GM19452 (cell line): Measurements from ENCODE around the gene CAPN9.
"Not testable (repeated sequence)": the region's sequence is repeated elsewhere in the genome, so short reads cannot be mapped to it uniquely, and the experiment has no call there.

Experiments
- ATAC-seq: cut with Tn5 transposase; IDR thresholded peaks from one replicate; pipeline ENCODE4 v1.9.1; 2021; ENCODE audit not compliant: unreplicated experiment

CAPN9 gene

DNA sequence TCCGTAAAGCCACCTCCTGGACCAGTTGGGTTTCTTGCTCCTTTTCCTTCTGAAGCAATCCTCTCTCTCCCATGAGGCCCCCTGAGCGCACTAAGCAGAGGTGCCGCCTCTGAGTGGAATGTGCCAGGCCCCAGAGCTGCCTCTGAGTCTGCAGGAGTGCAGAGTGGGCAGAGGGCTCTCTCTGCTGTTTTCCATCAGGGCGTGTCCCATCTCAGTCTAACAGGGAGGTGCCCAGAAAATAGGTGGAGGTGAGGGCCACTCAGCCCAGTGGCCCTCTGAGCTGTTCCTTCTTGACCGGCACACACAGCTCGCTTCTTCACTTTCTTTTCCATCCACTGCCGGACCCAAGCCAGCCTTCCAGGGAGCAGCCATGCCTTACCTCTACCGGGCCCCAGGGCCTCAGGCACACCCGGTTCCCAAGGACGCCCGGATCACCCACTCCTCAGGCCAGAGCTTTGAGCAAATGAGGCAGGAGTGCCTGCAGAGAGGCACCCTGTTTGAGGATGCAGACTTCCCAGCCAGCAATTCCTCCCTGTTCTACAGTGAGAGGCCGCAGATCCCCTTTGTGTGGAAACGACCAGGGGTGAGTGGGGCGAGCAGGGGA lies at the start of gene CAPN9:
CAPN9 (plus strand) TSS at position 262 of the 604 bp plus-strand sequence; CDS start at position 371, 109 bp downstream.
- no peak for ATAC-seq

GRCh38 chr1:230698130-230698529 lies 49.1 kb upstream of the CAPN9 start:
- ATAC-seq: no peak

- not testable (repeated sequence) for ATAC-seq
Observed at GRCh38 chr1:230698964-230699363, 48.2 kb upstream of the CAPN9 start.

GRCh38 chr1:230699716-230700115 lies 47.5 kb upstream of the CAPN9 start:
- no peak for ATAC-seq

- no peak for ATAC-seq
Observed at GRCh38 chr1:230700132-230700531, 47.1 kb upstream of the CAPN9 start.

- ATAC-seq: no peak
Observed at GRCh38 chr1:230701434-230701833, 45.8 kb upstream of the CAPN9 start.

DNA sequence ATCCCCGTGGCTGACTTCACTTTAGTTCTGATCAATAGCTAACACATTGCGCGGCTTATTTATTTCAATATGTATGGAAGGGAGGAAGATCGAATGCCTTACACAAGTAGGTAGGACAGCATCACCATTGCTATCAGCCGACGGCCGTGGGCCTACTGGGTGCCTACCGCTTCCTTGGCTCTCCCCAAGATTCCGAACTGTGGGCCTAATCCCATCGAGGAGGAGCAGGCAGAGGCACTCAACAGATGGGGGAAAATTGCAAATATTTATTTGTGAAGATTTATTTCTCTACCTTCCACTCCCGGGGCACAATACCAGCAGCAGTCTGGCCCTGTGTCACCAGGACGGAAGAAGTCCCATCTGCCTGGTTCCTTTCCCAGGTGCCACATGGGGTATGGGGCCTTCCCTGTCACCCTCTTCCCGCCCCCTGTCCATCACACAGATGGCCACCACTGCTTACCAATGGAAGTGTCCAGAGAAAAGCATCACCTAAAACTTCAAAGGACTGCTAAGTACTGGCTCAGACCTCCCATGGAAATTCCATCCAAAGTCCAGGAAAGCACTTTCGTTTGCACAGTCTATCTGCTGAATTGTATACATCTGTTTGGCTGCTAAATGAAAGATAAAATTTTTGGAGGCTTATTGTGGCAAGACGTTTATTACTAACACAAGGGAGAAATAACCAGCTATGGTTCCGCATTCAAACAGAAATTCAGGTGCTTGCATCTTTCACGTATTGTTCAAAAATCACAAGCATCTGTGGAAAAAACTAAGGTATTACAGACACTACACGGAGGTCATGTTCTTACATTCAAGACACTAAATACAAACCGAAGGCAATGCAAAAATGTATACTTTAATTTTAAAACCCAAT lies 45.1 kb upstream of the CAPN9 start:
- no peak for ATAC-seq

DNA sequence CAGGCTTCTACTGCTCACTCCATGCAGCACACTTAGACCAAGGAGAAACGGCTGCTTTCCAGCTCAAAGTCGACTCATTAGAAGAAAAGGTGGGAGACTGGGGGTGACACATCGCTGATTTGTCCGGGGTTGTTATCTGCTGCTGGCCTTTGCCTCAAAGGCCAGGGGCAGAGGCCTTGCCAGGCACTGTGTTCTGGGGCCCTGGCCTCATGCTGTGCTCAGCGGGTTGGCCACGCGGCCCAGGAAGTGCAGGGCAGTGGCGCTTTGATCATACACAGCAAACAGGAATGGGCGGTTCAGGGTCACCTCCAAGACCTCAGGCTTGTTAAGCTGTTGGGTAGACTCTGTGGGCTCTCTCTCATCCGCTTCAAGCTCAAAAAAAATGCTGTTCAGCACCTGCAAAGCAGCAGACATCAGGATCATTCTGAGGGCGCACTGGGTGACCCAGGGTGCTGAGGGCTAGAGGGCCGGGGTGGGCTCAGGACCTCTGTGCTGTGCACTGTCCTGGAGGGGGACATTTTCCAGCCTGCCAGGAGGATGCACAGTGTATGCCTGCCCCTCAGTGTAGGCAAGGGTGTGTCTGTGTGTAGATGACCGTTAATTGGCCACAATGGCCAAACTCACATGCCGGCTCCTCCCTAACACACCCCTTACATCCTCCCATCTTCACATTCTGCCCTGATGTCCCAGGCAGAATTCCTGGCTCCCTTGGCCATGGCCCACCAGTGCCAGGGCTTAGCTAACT lies 44.1 kb upstream of the CAPN9 start:
- no peak for ATAC-seq

- ATAC-seq: no peak
Observed at GRCh38 chr1:230703679-230704385, 43.4 kb upstream of the CAPN9 start.

- ATAC-seq: no peak
Observed at GRCh38 chr1:230704830-230705229, 42.4 kb upstream of the CAPN9 start.

DNA sequence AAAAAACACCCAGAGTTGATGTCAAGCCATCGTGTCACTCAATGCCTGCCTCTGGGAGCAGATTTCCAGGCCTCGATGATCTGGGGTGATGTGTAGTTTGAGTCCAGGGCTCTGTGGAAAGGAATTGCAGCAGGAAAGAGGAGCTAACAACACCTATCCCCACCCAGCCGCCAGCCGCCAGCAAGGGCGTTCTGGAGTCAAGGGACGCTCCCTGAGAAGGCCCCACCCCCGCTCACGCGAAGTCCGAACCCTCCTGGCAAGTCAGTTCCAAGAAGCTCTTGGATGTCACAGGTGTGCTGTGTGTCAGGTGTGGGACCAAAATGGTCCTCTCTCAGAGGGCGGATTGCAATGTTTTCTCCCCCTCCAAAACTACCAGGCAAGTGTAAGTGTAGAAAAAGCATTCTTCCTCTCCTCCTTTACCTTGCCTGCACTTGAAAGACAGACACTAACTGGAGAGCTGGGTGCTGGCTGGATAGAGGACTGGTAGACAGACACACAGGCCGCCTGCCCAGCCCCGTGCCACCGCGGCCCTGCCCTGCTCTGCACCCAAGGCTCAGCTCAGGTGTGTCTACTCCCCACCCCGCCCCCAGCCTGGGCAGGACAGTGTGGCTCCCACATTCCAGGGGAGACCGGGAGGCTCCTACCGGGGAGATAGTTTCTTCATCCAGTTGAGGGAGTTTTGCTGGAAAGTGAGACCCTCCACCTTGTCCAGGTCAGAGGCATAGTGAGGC lies 41.7 kb upstream of the CAPN9 start:
- ATAC-seq: no peak

DNA sequence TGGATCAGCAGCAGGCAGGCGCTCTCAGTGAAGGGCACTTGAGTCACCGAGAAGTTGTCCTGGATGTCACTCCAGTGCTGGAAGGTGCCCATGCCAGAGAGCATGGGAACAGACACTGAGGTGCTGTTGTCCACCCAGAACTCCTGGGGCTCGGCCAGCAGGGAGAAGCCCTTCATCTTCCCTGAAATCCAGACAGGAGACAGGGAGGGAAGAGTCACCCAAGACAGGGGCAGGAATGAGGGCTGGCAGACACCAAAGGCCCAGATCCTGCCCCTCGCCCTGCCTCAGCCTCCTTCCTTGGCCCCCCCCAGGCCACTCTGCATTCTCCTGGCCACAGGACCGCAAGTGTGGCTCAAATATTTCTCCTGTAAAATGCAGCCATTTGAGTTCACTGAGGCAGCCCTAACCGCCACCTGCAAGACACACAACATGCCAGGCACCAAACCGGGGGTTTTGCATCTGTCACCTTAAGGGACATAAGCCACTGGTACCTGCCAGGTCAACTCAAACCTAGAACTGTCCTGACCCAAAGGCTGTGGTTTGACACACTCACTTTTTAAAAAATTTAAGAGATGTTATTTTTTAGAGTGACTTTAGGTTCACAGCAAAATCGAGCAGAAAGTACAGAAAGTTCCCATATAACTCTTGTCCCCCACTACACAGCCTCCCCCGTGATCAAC lies 41.0 kb upstream of the CAPN9 start:
- ATAC-seq: no peak

- ATAC-seq: no peak
Observed at GRCh38 chr1:230706887-230707731, 40.1 kb upstream of the CAPN9 start.

GRCh38 chr1:230707732-230708630 lies 39.2 kb upstream of the CAPN9 start:
- ATAC-seq: no peak

GRCh38 chr1:230708631-230709580 lies 38.3 kb upstream of the CAPN9 start:
- ATAC-seq: no peak

DNA sequence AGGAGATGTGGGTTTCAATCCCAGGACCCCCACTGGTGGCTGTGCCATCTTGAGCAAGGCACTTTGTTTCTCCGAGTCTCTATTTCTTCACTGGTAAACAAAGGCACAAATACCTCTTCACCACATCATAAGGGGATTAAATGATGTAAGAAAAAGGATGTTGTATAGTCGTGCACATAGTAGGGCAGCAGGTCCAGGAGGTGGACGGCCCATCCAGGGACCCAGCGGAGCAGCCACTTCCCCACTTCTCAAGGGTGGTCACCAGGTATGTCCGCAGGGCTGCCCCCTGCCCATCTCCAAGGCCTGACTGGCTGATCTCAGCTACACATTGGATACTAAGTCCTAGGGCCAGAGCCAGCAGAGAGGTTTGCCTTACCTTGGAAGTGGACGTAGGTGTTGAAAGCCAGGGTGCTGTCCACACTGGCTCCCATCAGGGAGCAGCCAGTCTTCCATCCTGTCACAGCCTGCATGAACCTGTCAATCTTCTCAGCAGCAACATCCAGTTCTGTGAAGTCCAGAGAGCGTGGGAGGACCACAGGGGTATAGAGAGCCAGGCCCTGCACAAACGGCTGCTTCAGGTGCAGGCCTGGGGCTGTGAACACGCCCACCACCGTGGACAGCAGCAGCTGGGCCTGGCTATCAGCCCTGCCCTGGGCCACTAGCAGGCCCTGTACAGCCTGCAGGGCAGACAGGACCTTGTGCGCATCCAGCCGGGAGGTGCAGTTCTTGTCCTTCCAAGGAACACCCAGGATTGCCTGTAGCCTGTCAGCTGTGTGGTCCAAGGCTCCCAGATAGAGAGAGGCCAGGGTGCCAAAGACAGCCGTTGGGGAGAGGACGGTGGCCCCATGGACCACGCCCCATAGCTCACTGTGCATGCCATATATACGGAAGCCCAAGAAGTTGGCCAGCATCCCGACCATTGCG lies 37.3 kb upstream of the CAPN9 start:
- no peak for ATAC-seq
